Measurements from ENCODE around the gene PPP2R2B. TPM values are rescaled to one million over a fixed set of nuclear protein-coding genes. Genes with fewer than 3 reads are reported as not detected.

PPP2R2B gene
- total and polyA plus RNA-seq, 2 donors (not counting 3 experiments of a cell fraction or from before 2014, with no cell fraction given) = not detected

GRCh38 chr5:146643776-146644175 is 234.8 kb downstream of the PPP2R2B start:
- intact Hi-C loops (cut with micrococcal nuclease) (no loop called here), dilution Hi-C loops (cut with MboI; ENCODE audit: extremely low pct_ligation_motif_present, low sequenced_read_pairs) (no loop called here)
- Histone ChIP-seq H3K36me3 (ENCODE audit: control insufficient read depth in 2 of 2, extremely low read depth in 1 of 2, insufficient read depth in 2 of 2, low read length in 2 of 2) (no peaks in the 10 kb centered on the region), H3K9ac (replicated peaks; ENCODE audit: extremely low read depth, insufficient read depth, low read length) (no peak overlapping the region), H3K4me2 (ENCODE audit: insufficient read depth, low read length) (no peak overlapping the region), H3K27me3 (ENCODE audit: control insufficient read depth in 2 of 2, insufficient read depth in 2 of 2, low read length in 2 of 2) (no peaks in the 10 kb centered on the region), H3K79me2 (ENCODE audit: control insufficient read depth, insufficient read depth, low read length) (no peaks in the 10 kb centered on the region), H3K9me3 (replicated peaks; ENCODE audit: control insufficient read depth, insufficient read depth, low read length) (no peaks in the 10 kb centered on the region), H4K20me1 (replicated peaks; ENCODE audit: control insufficient read depth, extremely low read depth, insufficient read depth, low read length) (no peaks in the 10 kb centered on the region), H3K9me1 (replicated peaks; ENCODE audit: control insufficient read depth, extremely low read depth, insufficient read depth, low read length) (no peaks in the 10 kb centered on the region), H3K27ac (ENCODE audit: insufficient read depth, low read depth, low read length) (no peak overlapping the region), H2AFZ (ENCODE audit: low read depth, low read length) (no peak overlapping the region), H3K4me3 (replicated peaks in 1 of 3; ENCODE audit: insufficient read depth in 1 of 3, low read depth in 1 of 3, low read length in 3 of 3) (no peak overlapping the region), H3K4me1 (ENCODE audit: control insufficient read depth, extremely low read depth, insufficient read depth, low read length) (no peaks in the 10 kb centered on the region)
- FAIRE-seq (no peak), DNase-seq (ENCODE audit: low read depth, low spot score) (no peak)
- POLR2A ChIA-PET = no interaction called here
- BruUV-seq (replicated peaks) = no TSS peak
- TF ChIP-seq POLR2AphosphoS5 (IDR thresholded peaks at IDR 0.05; ENCODE audit: insufficient read depth, low read depth, low read length) (no peak), POLR2A (IDR thresholded peaks at IDR 0.05; ENCODE audit: low read depth, low read length) (no peak), EZH2 (IDR thresholded peaks at IDR 0.05; ENCODE audit: borderline replicate concordance, low read depth, low read length, severe bottlenecking) (no peak), FOS (IDR thresholded peaks at IDR 0.05; ENCODE audit: borderline replicate concordance, insufficient read depth, low read length) (no peak), MYC (IDR thresholded peaks at IDR 0.05; ENCODE audit: low read depth, low read length) (no peak), CTCF (IDR thresholded peaks at IDR 0.05; ENCODE audit: extremely low read depth in 1 of 2, insufficient read depth in 1 of 2, low read depth in 1 of 2, low read length in 2 of 2) (no peak), JUN (IDR thresholded peaks at IDR 0.05; ENCODE audit: borderline replicate concordance, insufficient read depth, insufficient read length, low read depth) (no peak), GATA2 (IDR thresholded peaks at IDR 0.05; ENCODE audit: insufficient read depth, insufficient read length, low read depth, low read length) (no peak)
- TF ChIP-seq, protein P1, sequence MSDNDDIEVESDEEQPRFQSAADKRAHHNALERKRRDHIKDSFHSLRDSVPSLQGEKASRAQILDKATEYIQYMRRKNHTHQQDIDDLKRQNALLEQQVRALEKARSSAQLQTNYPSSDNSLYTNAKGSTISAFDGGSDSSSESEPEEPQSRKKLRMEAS (IDR thresholded peaks at IDR 0.05; ENCODE audit: insufficient read depth, insufficient read length) = no peak
- CTCF ChIA-PET = no interaction called here
